Left ventricle myocardium inferior (tissue), 1 donor: Measurements from ENCODE around the gene TPBGL. TPM values are rescaled to one million over a fixed set of nuclear protein-coding genes. Genes with fewer than 3 reads are reported as not detected.

ENCODE experiments used
- DNase-seq: peaks from one replicate; pipeline ENCODE4 v3.0.0-alpha.2; 2020
- H3K27ac ChIP-seq: fragments of 200-600 bp; replicated peaks from 2 replicates; pipeline ENCODE4 v1.8.0; 2021
- H3K27me3 ChIP-seq: fragments of 200-600 bp; 2 replicates; pipeline ENCODE4 v1.8.0; 2021; ENCODE audit warnings: low read depth
- H3K36me3 ChIP-seq: fragments of 200-600 bp; 2 replicates; pipeline ENCODE4 v1.8.0; 2021
- H3K4me1 ChIP-seq: fragments of 200-600 bp; 2 replicates; pipeline ENCODE4 v1.8.0; 2021
- H3K4me3 ChIP-seq: fragments of 200-600 bp; 2 replicates; pipeline ENCODE4 v1.8.0; 2021; ENCODE audit warnings: mild to moderate bottlenecking, moderate library complexity
- H3K9me3 ChIP-seq: fragments of 200-600 bp; replicated peaks from 2 replicates; pipeline ENCODE4 v1.8.0; 2021
- intact Hi-C: fragments of 100-400 bp; cut with micrococcal nuclease; formaldehyde crosslinking; loops from one replicate; pipeline ENCODE4 v1.11.0; 2022
- total RNA-seq: library from RNA; stranded (reverse); fragmentation: NEBNext Ultra II Directional; extraction: Animal tissue kit (Norgen Biotek cat#: 25700); gene quantifications from one replicate; pipeline ENCODE4 v1.2.1, GENCODE V29; 2021
- TF ChIP-seq, protein P1 (sequence below): fragments of 200-600 bp; IDR thresholded peaks from 2 replicates; pipeline ENCODE4 v1.8.0; 2021; ENCODE audit warnings: antibody characterized with exemption, mild to moderate bottlenecking, borderline replicate concordance
- donor health status: DM: no; HTN: yes; CAD: no; lungs with severe emphysema.

Gene TPBGL
- total RNA-seq, 1 donor from 2014 or later: 0.16 TPM

DNA sequence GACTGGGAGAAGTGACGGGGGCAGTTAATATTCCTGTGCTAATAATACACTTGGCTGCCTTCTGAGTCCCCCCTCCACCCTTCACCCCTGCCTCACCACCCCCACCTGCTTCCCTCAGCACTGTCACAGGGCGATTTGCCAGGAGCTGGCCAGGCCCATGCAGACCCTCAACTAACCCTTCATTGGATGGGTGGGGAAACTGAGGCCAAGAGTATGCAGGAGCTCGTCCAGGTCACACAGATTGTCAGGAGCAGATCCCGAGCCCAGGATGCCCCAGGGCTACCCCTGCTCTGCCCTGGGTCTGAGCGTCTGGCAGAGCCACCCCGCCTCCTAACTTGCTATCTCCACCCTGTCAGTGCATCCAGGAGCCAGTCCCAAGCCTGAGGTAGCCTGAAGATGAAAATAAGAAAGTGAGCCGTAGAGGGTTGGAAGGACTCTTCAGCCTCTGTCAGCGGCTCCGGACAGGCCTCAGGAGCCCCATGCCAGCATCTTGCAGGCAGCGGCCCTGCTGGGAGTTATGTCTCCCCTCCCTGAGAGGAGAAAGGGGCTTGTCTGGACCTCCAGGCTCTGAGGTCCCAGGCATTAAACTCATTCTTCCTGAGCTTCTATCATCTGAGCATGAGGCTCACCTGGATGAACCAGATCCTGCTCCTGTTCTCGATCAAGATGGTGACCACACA is 6.2 kb downstream of the TPBGL start:
- Histone ChIP-seq H3K4me3 (no peak overlapping the region), H3K36me3 (no peaks in the 10 kb centered on the region), H3K27ac (no peak overlapping the region), H3K4me1 (peaks cover 6% of the 10 kb centered on the region), H3K27me3 (peaks cover 75% of the 10 kb centered on the region), H3K9me3 (no peaks in the 10 kb centered on the region)
- intact Hi-C loops: loop anchor here (10.0 kb wide), 1 partner anchor 222 kb away; no protein-coding TSS in a partner anchor
- DNase-seq: no peak
- TF ChIP-seq, protein P1, sequence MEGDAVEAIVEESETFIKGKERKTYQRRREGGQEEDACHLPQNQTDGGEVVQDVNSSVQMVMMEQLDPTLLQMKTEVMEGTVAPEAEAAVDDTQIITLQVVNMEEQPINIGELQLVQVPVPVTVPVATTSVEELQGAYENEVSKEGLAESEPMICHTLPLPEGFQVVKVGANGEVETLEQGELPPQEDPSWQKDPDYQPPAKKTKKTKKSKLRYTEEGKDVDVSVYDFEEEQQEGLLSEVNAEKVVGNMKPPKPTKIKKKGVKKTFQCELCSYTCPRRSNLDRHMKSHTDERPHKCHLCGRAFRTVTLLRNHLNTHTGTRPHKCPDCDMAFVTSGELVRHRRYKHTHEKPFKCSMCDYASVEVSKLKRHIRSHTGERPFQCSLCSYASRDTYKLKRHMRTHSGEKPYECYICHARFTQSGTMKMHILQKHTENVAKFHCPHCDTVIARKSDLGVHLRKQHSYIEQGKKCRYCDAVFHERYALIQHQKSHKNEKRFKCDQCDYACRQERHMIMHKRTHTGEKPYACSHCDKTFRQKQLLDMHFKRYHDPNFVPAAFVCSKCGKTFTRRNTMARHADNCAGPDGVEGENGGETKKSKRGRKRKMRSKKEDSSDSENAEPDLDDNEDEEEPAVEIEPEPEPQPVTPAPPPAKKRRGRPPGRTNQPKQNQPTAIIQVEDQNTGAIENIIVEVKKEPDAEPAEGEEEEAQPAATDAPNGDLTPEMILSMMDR: no peak

DNA sequence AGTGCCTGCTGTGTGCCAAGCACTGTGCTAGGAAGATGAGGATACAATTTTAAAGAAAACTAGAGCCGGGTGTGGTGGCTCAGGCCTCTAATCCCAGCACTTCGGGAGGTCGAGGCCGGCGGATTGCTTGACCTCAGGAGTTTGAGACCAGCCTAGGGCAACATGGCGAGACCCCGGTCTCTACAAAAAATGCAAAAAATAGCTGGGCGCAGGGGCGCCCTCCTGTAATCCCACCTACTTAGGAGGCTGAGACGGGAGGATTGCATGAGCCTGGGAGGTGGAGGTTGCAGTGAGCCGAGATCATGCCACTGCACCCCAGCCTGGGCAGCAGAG is 8.3 kb downstream of the TPBGL start:
- no peak for DNase-seq
- intact Hi-C loops: loop anchor here (2.0 to 10.0 kb wide), 2 partner anchors 108 to 224 kb away; no protein-coding TSS in a partner anchor
- TF ChIP-seq, protein P1: peak; percentile 3
- Histone ChIP-seq H3K9me3 (peaks cover 12% of the 10 kb centered on the region), H3K27ac (no peak overlapping the region), H3K4me1 (no peaks in the 10 kb centered on the region), H3K4me3 (no peak overlapping the region), H3K27me3 (peaks cover 57% of the 10 kb centered on the region), H3K36me3 (no peaks in the 10 kb centered on the region)

DNA sequence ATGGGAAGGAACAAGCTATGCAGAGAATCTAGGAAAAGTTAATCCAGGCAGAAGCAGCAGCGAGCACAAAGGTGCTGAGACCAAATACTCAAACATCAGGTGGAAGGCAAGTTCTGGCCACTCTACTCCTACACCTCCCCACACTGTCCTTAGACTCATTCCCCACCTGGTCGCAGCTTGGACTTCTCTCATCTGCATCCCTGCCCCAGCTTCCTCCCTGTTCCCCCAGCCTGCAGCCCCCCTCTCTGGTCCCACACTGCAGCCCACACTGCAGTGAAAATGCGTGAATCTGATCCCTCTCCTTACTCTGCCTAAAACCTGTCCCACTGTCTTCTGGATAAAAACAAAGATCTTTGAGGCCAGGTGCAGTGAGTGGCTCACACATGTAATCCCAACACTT is 9.1 kb downstream of the TPBGL start:
- TF ChIP-seq, protein P1: no peak

DNA sequence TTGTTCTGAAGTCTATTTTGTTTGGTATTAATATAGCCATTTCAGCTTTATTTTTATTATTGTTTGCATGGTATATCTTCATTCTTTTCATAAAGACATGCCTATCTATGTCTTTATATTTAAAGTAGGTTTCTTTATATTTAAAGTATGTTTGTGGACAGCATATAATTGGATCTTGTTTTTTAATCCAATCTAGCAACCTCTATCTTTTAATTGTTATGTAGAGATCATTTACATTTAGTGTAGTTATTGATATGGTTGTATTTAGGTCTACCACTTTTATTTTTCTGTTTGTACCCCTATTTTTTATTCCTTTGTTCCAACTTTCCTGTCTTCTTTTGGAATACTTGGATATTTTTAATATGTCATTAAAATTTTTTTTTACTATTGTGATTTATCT is 13.8 kb downstream of the TPBGL start:
- no peak overlapping the region for H3K4me3 ChIP-seq
- no peak overlapping the region for H3K27ac ChIP-seq
- TF ChIP-seq, protein P1: no peak
- H3K36me3 ChIP-seq: no peaks in the 10 kb centered on the region
- no peaks in the 10 kb centered on the region for H3K4me1 ChIP-seq
- no peak for DNase-seq
- H3K27me3 ChIP-seq: peaks cover 52% of the 10 kb centered on the region
- intact Hi-C loops: no loop called here
- H3K9me3 ChIP-seq: peaks cover 12% of the 10 kb centered on the region

More for the DNA sequence above, 9.1 kb downstream of the TPBGL start:
- Histone ChIP-seq H3K27ac (no peak overlapping the region), H3K4me1 (no peaks in the 10 kb centered on the region), H3K4me3 (no peak overlapping the region), H3K36me3 (no peaks in the 10 kb centered on the region), H3K9me3 (peaks cover 12% of the 10 kb centered on the region), H3K27me3 (peaks cover 49% of the 10 kb centered on the region)
- intact Hi-C loops: loop anchor here (2.0 to 10.0 kb wide), 2 partner anchors 109 to 225 kb away; no protein-coding TSS in a partner anchor
- no peak for DNase-seq

DNA sequence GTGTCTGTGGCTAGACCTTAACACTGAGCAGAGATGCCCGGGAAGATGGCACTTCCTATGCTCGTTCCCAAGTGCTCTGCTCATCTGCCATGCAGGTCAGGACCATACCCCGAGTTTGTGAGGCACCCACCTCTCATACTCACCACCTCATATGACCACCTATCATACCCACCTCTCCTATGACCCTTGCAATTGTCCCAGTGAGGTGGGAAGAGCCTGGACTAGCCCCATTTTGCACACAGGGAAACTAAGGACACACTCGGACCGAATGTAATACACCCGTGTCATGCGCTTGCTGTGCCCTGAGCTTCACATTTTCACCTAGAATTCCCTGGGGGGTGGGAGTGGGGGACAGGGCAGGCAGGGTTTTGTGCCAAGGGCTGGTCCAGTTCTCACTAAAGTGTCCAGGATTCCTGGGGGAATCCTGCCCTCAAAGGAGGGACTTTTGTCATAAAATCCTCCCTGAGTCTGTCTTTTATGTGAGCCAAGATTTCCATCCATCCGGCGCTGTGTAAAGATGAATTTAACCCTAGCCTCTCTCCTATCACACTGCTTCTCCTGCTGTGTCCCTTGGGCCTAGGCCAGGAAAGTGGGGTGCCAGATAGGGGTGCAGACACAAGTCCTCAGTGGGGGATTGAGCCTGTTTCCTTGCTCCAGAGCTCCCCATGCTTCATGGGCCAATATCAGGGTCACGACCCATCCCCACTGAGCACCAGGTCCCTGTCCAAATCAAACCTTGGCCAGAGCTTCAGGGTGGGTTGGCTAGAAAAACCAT is 20.0 kb downstream of the TPBGL start:
- peaks cover under 1% of the 10 kb centered on the region for H3K36me3 ChIP-seq
- DNase-seq: no peak
- H3K27ac ChIP-seq: no peak overlapping the region

More for the DNA sequence above, 20.0 kb downstream of the TPBGL start:
- no peak overlapping the region for H3K4me3 ChIP-seq
- peaks cover 34% of the 10 kb centered on the region for H3K4me1 ChIP-seq
- no peaks in the 10 kb centered on the region for H3K9me3 ChIP-seq
- intact Hi-C loops: no loop called here
- H3K27me3 ChIP-seq: peaks cover 16% of the 10 kb centered on the region
- TF ChIP-seq, protein P1: no peak
